HCT116 (cell line): ENCODE results near the gene PDE10A. TPM values are rescaled to one million over a fixed set of nuclear protein-coding genes. Genes with fewer than 3 reads are reported as not detected.

ENCODE experiments used
- ATAC-seq: fragments of 200-7000 bp; cut with Tn5 transposase; 2 replicates; pipeline ENCODE4 v1.9.1; 2020; ENCODE audit warnings: mild to moderate bottlenecking, moderate library complexity
- BruUV-seq: library from RNA; stranded (reverse); fragments of 400-500 nt; replicated peaks from 2 replicates; lab custom pipeline; 2021; lab: Mats Ljungman, UMichigan
- CTCF ChIA-PET: fragments of 300-600 bp; sonication (Branson Sonifier 250); formaldehyde crosslinking; loops from one replicate; lab custom pipeline; 2021; ENCODE audit warnings: antibody characterized with exemption; lab: Charles Lee
- POLR2A ChIA-PET: fragments of 300-600, 350-600 bp; sonication (Branson Sonifier 250); formaldehyde crosslinking; loops from one replicate; lab custom pipeline; 2021; ENCODE audit warnings: antibody characterized with exemption; lab: Charles Lee
- RAD21 ChIA-PET, 2 experiments: fragments of 300-600 bp; sonication (Branson Sonifier 250); formaldehyde crosslinking; loops; one replicate each; lab custom pipeline; 2023; ENCODE audit warnings: low total read pairs in 2 of 2; ENCODE audit not compliant: uncharacterized antibody in 2 of 2, unreplicated experiment in 2 of 2, low non-redundant PET in 1 of 2; lab: Charles Lee
- DNase-seq: peaks from one replicate; pipeline ENCODE4 v3.0.0-alpha.2; 2010; ENCODE audit warnings: low read depth, low spot score
- H2AFZ ChIP-seq: fragments of 200-600 bp; shearing (Covaris generic), sonication (generic); 2 replicates; pipeline ENCODE4 v1.6.1; 2017; ENCODE audit warnings: low read depth, mixed run types, mixed read lengths, antibody characterized with exemption, low read length; ENCODE audit not compliant: poor library complexity, severe bottlenecking
- H3K27ac ChIP-seq: 2 replicates; pipeline ENCODE4 v1.5.1; 2012; ENCODE audit warnings: low read depth, low read length
- H3K27me3 ChIP-seq: fragments of 200-600 bp; sonication (generic); 2 replicates; pipeline ENCODE4 v1.6.1; 2016; ENCODE audit warnings: mixed run types, low read length, mixed read lengths; ENCODE audit not compliant: insufficient read depth
- H3K36me3 ChIP-seq, 2 experiments: fragments of 200-500 bp in 1 of 2; fragments of 200-600 bp in 1 of 2; sonication (Bioruptor generic) in 1 of 2; sonication (generic) in 1 of 2; 2 replicates each; pipeline versions ENCODE4 v1.5.1 to v1.6.1; 2014 to 2016; ENCODE audit warnings: low read length in 2 of 2, inconsistent platforms in 1 of 2, mixed read lengths in 1 of 2, mixed run types in 1 of 2; ENCODE audit not compliant: insufficient read depth in 2 of 2, control insufficient read depth in 1 of 2
- H3K4me1 ChIP-seq, 2 experiments: fragments of 200-600 bp in 1 of 2; sonication (generic) in 1 of 2; 2 replicates each; pipeline versions ENCODE4 v1.5.1 to v1.6.1; 2012 to 2017; ENCODE audit warnings: low read length in 2 of 2, inconsistent platforms in 1 of 2, mild to moderate bottlenecking in 1 of 2, mixed read lengths in 1 of 2, mixed run types in 1 of 2, moderate library complexity in 1 of 2; ENCODE audit not compliant: insufficient read depth in 2 of 2, control insufficient read depth in 1 of 2
- H3K4me2 ChIP-seq: fragments of 200-600 bp; sonication (generic); 2 replicates; pipeline ENCODE4 v1.6.1; 2017; ENCODE audit warnings: mixed run types, low read length, mixed read lengths
- H3K4me3 ChIP-seq, 2 experiments: fragments of 200-600 bp in 1 of 2; sonication (generic) in 1 of 2; replicated peaks in 1 of 2; 2 replicates each; pipeline ENCODE4 v1.5.1; 2011 to 2016; ENCODE audit warnings: low read length in 2 of 2, control low read depth in 1 of 2, low read depth in 1 of 2, mild to moderate bottlenecking in 1 of 2, mixed read lengths in 1 of 2, mixed run types in 1 of 2
- H3K79me2 ChIP-seq: fragments of 200-600 bp; sonication (generic); 2 replicates; pipeline ENCODE4 v1.6.1; 2017; ENCODE audit warnings: mild to moderate bottlenecking, mixed run types, low read length, moderate library complexity, mixed read lengths; ENCODE audit not compliant: insufficient read depth
- H3K9ac ChIP-seq: fragments of 200-600 bp; sonication (generic); 2 replicates; pipeline ENCODE4 v1.6.1; 2016; ENCODE audit warnings: low read length, mixed read lengths
- H3K9me2 ChIP-seq: fragments of 200-600 bp; sonication (generic), shearing (Covaris generic); 2 replicates; pipeline ENCODE4 v1.6.1; 2017; ENCODE audit warnings: mixed run types, mild to moderate bottlenecking, moderate library complexity; ENCODE audit not compliant: insufficient read depth
- H3K9me3 ChIP-seq, 2 experiments: fragments of 200-500 bp in 1 of 2; fragments of 200-600 bp in 1 of 2; sonication (Bioruptor generic) in 1 of 2; sonication (generic) in 1 of 2; 2 replicates each; pipeline ENCODE4 v1.6.1; 2014 to 2017; ENCODE audit warnings: low read length in 2 of 2, mixed read lengths in 2 of 2, inconsistent platforms in 1 of 2, low read depth in 1 of 2, mild to moderate bottlenecking in 1 of 2, mixed run types in 1 of 2, moderate library complexity in 1 of 2; ENCODE audit not compliant: control insufficient read depth in 1 of 2, insufficient read depth in 1 of 2
- H4K20me1 ChIP-seq: fragments of 200-600 bp; sonication (generic), shearing (Covaris generic); 2 replicates; pipeline ENCODE4 v1.6.1; 2017; ENCODE audit warnings: mixed run types, mild to moderate bottlenecking, moderate library complexity; ENCODE audit not compliant: insufficient read depth
- EGR1 ChIP-seq: IDR thresholded peaks from 2 replicates; pipeline ENCODE4 v1.6.1; 2012; ENCODE audit warnings: low read depth
- ELF1 ChIP-seq: IDR thresholded peaks from 2 replicates; pipeline ENCODE4 v1.6.1; 2012; ENCODE audit warnings: low read depth, borderline replicate concordance
- JUND ChIP-seq: IDR thresholded peaks from 2 replicates; pipeline ENCODE4 v1.6.1; 2012
- RAD21 ChIP-seq: IDR thresholded peaks from 2 replicates; pipeline ENCODE4 v1.6.1; 2012; ENCODE audit warnings: low read depth, mild to moderate bottlenecking
- intact Hi-C: fragments of 100-400 bp; cut with micrococcal nuclease; formaldehyde crosslinking; loops from 2 replicates; pipeline ENCODE4 v1.10.0; 2022
- total RNA-seq: library from RNA; stranded (reverse); gene quantifications from one replicate; pipeline ENCODE4 v1.2.1, GENCODE V29; 2021; ENCODE audit not compliant: unreplicated experiment
- TF ChIP-seq, protein P1 (sequence below): IDR thresholded peaks from 2 replicates; pipeline ENCODE4 v1.6.1; 2012
- TF ChIP-seq, protein P2 (sequence below), 3 experiments: fragments of 200-600 bp in 1 of 3; sonication (generic) in 1 of 3; IDR thresholded peaks in 2 of 3; conservative IDR thresholded peaks in 1 of 3; 2 replicates each; pipeline ENCODE4 v1.5.1; 2012 to 2017; ENCODE audit warnings: low read depth in 2 of 3, low read length in 2 of 3, antibody characterized with exemption in 1 of 3, borderline replicate concordance in 1 of 3, control low read depth in 1 of 3, mild to moderate bottlenecking in 1 of 3, mixed read lengths in 1 of 3, mixed run types in 1 of 3, moderate library complexity in 1 of 3; ENCODE audit not compliant: insufficient read depth in 1 of 3

Gene PDE10A
- total RNA-seq, 1 experiment from 2014 or later = 0.37 TPM

DNA sequence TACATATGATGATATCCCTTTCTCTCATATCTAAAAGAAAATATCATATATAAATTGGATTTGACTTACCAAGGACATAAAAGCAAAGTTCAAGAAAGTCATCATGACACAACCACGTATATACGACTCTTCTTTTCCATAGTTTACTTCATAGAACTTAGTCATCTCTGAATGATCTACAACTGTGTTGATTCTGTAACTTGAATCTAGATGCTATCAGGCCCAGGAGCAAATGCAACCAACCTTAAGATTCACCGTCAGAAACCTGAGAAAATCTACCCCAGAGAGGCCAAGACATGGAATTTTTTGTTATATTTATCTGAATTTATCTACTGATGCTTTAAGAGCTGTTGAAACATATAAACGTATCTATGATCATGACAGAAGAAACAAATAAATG, 165.6 kb downstream of the PDE10A start:
- Histone ChIP-seq H3K79me2 (no peaks in the 10 kb centered on the region), H4K20me1 (no peaks in the 10 kb centered on the region), H3K4me3 (no peak overlapping the region), H3K36me3 (no peaks in the 10 kb centered on the region), H3K4me2 (no peak overlapping the region), H3K9me3 (no peaks in the 10 kb centered on the region; a peak in 1 of 4 replicates), H3K9ac (no peak overlapping the region), H3K27me3 (no peaks in the 10 kb centered on the region), H3K27ac (no peak overlapping the region), H3K9me2 (no peaks in the 10 kb centered on the region), H3K4me1 (no peaks in the 10 kb centered on the region), H2AFZ (no peak overlapping the region)
- ChIA-PET RAD21 (no interaction called here), CTCF (no interaction called here), POLR2A (no interaction called here)
- intact Hi-C loops = no loop called here
- TF ChIP-seq, protein P1, sequence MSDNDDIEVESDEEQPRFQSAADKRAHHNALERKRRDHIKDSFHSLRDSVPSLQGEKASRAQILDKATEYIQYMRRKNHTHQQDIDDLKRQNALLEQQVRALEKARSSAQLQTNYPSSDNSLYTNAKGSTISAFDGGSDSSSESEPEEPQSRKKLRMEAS = no peak
- TF ChIP-seq JUND (no peak), RAD21 (no peak), ELF1 (no peak)
- TF ChIP-seq, protein P2, sequence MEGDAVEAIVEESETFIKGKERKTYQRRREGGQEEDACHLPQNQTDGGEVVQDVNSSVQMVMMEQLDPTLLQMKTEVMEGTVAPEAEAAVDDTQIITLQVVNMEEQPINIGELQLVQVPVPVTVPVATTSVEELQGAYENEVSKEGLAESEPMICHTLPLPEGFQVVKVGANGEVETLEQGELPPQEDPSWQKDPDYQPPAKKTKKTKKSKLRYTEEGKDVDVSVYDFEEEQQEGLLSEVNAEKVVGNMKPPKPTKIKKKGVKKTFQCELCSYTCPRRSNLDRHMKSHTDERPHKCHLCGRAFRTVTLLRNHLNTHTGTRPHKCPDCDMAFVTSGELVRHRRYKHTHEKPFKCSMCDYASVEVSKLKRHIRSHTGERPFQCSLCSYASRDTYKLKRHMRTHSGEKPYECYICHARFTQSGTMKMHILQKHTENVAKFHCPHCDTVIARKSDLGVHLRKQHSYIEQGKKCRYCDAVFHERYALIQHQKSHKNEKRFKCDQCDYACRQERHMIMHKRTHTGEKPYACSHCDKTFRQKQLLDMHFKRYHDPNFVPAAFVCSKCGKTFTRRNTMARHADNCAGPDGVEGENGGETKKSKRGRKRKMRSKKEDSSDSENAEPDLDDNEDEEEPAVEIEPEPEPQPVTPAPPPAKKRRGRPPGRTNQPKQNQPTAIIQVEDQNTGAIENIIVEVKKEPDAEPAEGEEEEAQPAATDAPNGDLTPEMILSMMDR (IDR thresholded peaks at IDR 0.05 in 2 of 3, conservative IDR thresholded peaks at IDR 0.05 in 1 of 3; ENCODE audit: borderline replicate concordance in 1 of 3, insufficient read depth in 1 of 3, low read depth in 2 of 3, low read length in 2 of 3) = no peak
- DNase-seq = no peak
- BruUV-seq = no TSS peak
- ATAC-seq = no peak

DNA sequence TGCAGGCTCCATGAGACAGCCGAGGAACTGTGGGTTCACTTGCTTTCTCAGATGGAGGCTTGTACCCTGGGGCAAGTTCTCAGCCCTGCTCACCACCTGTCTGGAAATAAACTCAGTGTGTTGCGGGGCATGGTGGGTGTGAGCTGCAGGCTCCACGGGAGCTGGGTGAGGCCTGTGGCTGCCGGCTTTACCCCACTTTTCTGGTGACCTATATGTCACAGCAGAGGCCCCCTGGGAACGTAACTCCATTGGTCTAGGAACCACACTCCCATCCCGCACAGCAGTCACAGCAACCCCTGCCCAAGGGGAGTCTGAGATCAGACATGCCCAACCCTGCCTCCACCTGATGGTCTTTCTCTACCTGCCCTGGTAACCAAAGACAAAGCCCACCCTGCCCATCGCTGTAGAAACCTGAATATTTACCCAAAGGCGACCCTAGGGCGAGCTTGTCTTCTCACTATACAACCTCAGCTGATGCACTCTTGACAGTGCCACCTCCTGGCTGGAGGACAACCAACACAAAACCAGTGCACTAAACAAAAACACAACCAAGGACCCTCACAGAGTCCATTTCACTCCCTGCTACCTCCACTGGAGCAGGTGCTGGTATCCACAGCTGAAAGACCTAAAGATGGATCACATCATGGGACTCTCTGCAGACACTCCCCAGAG, 174.3 kb downstream of the PDE10A start:
- intact Hi-C loops = no loop called here
- no TSS peak for BruUV-seq
- CTCF ChIA-PET = no interaction called here
- Histone ChIP-seq H3K27me3 (no peaks in the 10 kb centered on the region), H3K79me2 (no peaks in the 10 kb centered on the region), H3K4me3 (no peak overlapping the region), H4K20me1 (no peaks in the 10 kb centered on the region), H3K9ac (no peak overlapping the region), H3K9me2 (no peaks in the 10 kb centered on the region), H2AFZ (no peak overlapping the region), H3K9me3 (peaks cover 0 to 3% of the 10 kb centered on the region in 2 experiments; a peak in 1 of 4 replicates), H3K4me1 (no peaks in the 10 kb centered on the region), H3K27ac (no peak overlapping the region), H3K36me3 (no peaks in the 10 kb centered on the region), H3K4me2 (no peak overlapping the region)
- ATAC-seq (no peak), DNase-seq (no peak)
- RAD21 ChIA-PET = no interaction called here
- no peak for TF ChIP-seq RAD21
- TF ChIP-seq EGR1 = no peak
- POLR2A ChIA-PET = no interaction called here
